ENCODE measurements around the gene SERPINB4. TPM values are rescaled to one million over a fixed set of nuclear protein-coding genes. Genes with fewer than 3 reads are reported as not detected.

SERPINB4 gene
- total RNA-seq, 1 donor from 2014 or later = not detected

DNA sequence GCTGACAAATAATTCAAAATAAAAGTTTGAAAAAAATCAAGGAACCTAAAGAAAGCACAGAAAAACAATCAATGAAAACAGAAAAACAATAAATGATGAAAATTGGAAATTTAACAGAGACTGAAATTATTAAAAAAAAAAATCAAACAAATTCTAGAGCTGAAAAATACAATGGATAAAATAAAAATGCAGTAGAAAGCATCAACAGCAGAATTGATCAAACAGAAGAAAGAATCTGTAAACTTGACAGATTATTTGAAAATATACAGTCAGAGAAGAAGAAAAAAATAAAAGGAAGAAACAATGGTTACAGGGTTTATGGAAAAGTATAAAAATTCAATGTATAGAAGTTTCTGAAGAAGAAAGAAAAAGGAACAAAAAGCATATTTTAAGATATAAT lies 16.2 kb downstream of the SERPINB4 start:
- H3K36me3 ChIP-seq = no peaks in the 10 kb centered on the region
- H3K27me3 ChIP-seq = no peaks in the 10 kb centered on the region
- H3K4me1 ChIP-seq = no peaks in the 10 kb centered on the region
- DNase-seq (ENCODE audit: low spot score) = no peak
- Mint-ChIP-seq H3K4me3 (no peak overlapping the region), H3K36me3 (no peaks in the 10 kb centered on the region), H3K27ac (no peak overlapping the region), H3K27me3 (ENCODE audit: insufficient read depth, low read depth) (peaks cover 3% of the 10 kb centered on the region), H3K4me1 (no peaks in the 10 kb centered on the region), H3K9me3 (peaks cover 42% of the 10 kb centered on the region)
- H2AFZ ChIP-seq (replicated peaks) = no peak overlapping the region
- H3F3A ChIP-seq (ENCODE audit: low read depth) = no peaks in the 10 kb centered on the region
- no peaks in the 10 kb centered on the region for H3K9me3 ChIP-seq (ENCODE audit: low read depth)
- no peak overlapping the region for H3K9ac ChIP-seq
- TF ChIP-seq, protein P1, sequence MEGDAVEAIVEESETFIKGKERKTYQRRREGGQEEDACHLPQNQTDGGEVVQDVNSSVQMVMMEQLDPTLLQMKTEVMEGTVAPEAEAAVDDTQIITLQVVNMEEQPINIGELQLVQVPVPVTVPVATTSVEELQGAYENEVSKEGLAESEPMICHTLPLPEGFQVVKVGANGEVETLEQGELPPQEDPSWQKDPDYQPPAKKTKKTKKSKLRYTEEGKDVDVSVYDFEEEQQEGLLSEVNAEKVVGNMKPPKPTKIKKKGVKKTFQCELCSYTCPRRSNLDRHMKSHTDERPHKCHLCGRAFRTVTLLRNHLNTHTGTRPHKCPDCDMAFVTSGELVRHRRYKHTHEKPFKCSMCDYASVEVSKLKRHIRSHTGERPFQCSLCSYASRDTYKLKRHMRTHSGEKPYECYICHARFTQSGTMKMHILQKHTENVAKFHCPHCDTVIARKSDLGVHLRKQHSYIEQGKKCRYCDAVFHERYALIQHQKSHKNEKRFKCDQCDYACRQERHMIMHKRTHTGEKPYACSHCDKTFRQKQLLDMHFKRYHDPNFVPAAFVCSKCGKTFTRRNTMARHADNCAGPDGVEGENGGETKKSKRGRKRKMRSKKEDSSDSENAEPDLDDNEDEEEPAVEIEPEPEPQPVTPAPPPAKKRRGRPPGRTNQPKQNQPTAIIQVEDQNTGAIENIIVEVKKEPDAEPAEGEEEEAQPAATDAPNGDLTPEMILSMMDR (IDR thresholded peaks at IDR 0.05) = no peak
- no peak for TF ChIP-seq EZH2phosphoT487 (IDR thresholded peaks at IDR 0.05)
- H3K79me2 ChIP-seq (ENCODE audit: low read depth) = no peaks in the 10 kb centered on the region
- H3K4me3 ChIP-seq = no peak overlapping the region
- H4K20me1 ChIP-seq (ENCODE audit: low read depth) = no peaks in the 10 kb centered on the region
- H3K27ac ChIP-seq = no peak overlapping the region
- H3K4me2 ChIP-seq = no peak overlapping the region

DNA sequence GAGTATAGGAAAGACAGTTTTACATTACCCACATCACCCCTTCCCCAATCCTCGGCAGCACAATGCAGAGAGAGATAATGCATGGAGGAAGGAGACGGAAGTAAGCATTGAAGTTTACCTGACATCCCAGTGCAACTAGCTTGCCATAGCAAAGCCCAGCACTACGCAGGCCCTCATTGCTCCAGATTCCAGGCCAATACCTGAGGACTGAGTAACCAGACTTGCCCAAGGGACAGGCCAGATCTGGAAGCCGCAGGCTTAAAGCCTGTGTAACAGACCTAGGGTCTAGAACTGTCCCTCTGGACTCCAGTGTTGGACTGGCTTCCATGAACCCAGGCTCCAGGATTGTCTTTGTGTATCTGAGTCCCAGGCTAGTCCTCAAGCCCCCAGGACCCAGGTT lies 17.6 kb downstream of the SERPINB4 start:
- Mint-ChIP-seq H3K27me3 (ENCODE audit: insufficient read depth, low read depth) (peaks cover 3% of the 10 kb centered on the region), H3K4me1 (no peaks in the 10 kb centered on the region), H3K27ac (no peak overlapping the region), H3K9me3 (peaks cover 42% of the 10 kb centered on the region), H3K4me3 (no peak overlapping the region), H3K36me3 (no peaks in the 10 kb centered on the region)
- H3K9ac ChIP-seq = no peak overlapping the region
- no peaks in the 10 kb centered on the region for H4K20me1 ChIP-seq (ENCODE audit: low read depth)
- no peaks in the 10 kb centered on the region for H3K36me3 ChIP-seq
- no peaks in the 10 kb centered on the region for H3K79me2 ChIP-seq (ENCODE audit: low read depth)
- DNase-seq (ENCODE audit: low spot score) = no peak
- H3K27ac ChIP-seq = no peak overlapping the region
- TF ChIP-seq, protein P1 (IDR thresholded peaks at IDR 0.05) = no peak
- TF ChIP-seq EZH2 (IDR thresholded peaks at IDR 0.05) (no peak), EZH2phosphoT487 (IDR thresholded peaks at IDR 0.05) (no peak)
- no peak overlapping the region for H3K4me2 ChIP-seq
- no peaks in the 10 kb centered on the region for H3K27me3 ChIP-seq
- no peaks in the 10 kb centered on the region for H3K9me3 ChIP-seq (ENCODE audit: low read depth)
- H3K4me1 ChIP-seq = no peaks in the 10 kb centered on the region
- H3K4me3 ChIP-seq = no peak overlapping the region
- H2AFZ ChIP-seq (replicated peaks) = no peak overlapping the region
- H3F3A ChIP-seq (ENCODE audit: low read depth) = no peaks in the 10 kb centered on the region

DNA sequence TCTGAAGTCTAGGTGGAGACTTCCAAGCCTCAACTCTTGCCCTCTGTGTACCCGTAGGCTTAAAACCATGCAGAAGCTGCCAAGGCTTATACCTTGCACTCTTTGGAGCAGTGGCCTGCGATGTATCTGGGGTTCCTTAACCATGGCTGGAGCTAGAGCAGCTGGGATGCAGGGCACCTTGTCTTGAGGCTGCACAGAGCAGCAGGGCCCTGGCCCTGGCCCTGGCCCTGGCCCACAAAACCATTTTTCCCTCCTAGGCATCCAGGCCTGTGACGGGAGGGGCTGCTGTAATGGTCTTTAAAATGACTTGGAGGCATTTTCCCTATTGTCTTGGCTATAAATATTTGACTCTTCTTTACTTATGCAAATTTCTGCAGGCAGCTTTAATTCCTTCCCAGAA lies 19.2 kb downstream of the SERPINB4 start:
- TF ChIP-seq, protein P1 (IDR thresholded peaks at IDR 0.05) = no peak
- TF ChIP-seq EZH2phosphoT487 (IDR thresholded peaks at IDR 0.05) = no peak
- TF ChIP-seq EZH2 (IDR thresholded peaks at IDR 0.05) = no peak

More for the DNA sequence above, 19.2 kb downstream of the SERPINB4 start:
- no peaks in the 10 kb centered on the region for H4K20me1 ChIP-seq (ENCODE audit: low read depth)
- H3K4me3 ChIP-seq = no peak overlapping the region
- no peak overlapping the region for H3K4me3 Mint-ChIP-seq
- H3K4me2 ChIP-seq = no peak overlapping the region
- no peaks in the 10 kb centered on the region for H3K36me3 Mint-ChIP-seq
- DNase-seq (ENCODE audit: low spot score) = no peak
- H3K4me1 Mint-ChIP-seq = no peaks in the 10 kb centered on the region
- H3F3A ChIP-seq (ENCODE audit: low read depth) = no peaks in the 10 kb centered on the region
- peaks cover 3% of the 10 kb centered on the region for H3K27me3 Mint-ChIP-seq (ENCODE audit: insufficient read depth, low read depth)
- no peak overlapping the region for H3K9ac ChIP-seq
- H3K9me3 ChIP-seq (ENCODE audit: low read depth) = no peaks in the 10 kb centered on the region
- H3K9me3 Mint-ChIP-seq = peaks cover 42% of the 10 kb centered on the region
- no peaks in the 10 kb centered on the region for H3K36me3 ChIP-seq
- H3K27me3 ChIP-seq = no peaks in the 10 kb centered on the region
- no peaks in the 10 kb centered on the region for H3K4me1 ChIP-seq
- no peaks in the 10 kb centered on the region for H3K79me2 ChIP-seq (ENCODE audit: low read depth)
- no peak overlapping the region for H3K27ac Mint-ChIP-seq
- H3K27ac ChIP-seq = no peak overlapping the region
- H2AFZ ChIP-seq (replicated peaks) = no peak overlapping the region
